ENCODE results near the gene TXNL4B.

Gene TXNL4B

GRCh38 chr16:72093448-72094265 is at the start of gene TXNL4B, which contains the start of gene DHX38:
Gene TXNL4B, minus strand, starts transcription at chr16:72093620. Its CDS starts 2,871 bp downstream, at chr16:72090749.
Gene DHX38, plus strand, starts transcription at chr16:72093847. Its CDS starts 2,311 bp downstream, at chr16:72096158.
- peak; percentile 99 for DNase-seq

GRCh38 chr16:72142476-72142875 is 49.1 kb upstream of the TXNL4B start:
- DNase-seq, result no peak

- no peak for DNase-seq
Measured at GRCh38 chr16:72139908-72140307, 46.5 kb upstream of the TXNL4B start.

GRCh38 chr16:72138064-72138572 is 44.7 kb upstream of the TXNL4B start:
- no peak for DNase-seq

GRCh38 chr16:72137380-72138063 is 44.1 kb upstream of the TXNL4B start:
- peak; percentile 90 for DNase-seq

GRCh38 chr16:72134507-72134906 is 41.1 kb upstream of the TXNL4B start:
- no peak for DNase-seq

- no peak for DNase-seq
Measured at GRCh38 chr16:72132726-72133125, 39.3 kb upstream of the TXNL4B start.

- DNase-seq, result no peak
Measured at GRCh38 chr16:72131036-72131435, 37.6 kb upstream of the TXNL4B start.

GRCh38 chr16:72129976-72130656 is 36.7 kb upstream of the TXNL4B start:
- no peak for DNase-seq

GRCh38 chr16:72128701-72129100 is 35.3 kb upstream of the TXNL4B start:
- no peak for DNase-seq

GRCh38 chr16:72126429-72126765 is 33.0 kb upstream of the TXNL4B start:
- no peak for DNase-seq

- no peak for DNase-seq
Measured at GRCh38 chr16:72125635-72126428, 32.4 kb upstream of the TXNL4B start.

- DNase-seq, result peak; percentile 56
Measured at GRCh38 chr16:72124761-72125634, 31.6 kb upstream of the TXNL4B start.

- no peak for DNase-seq
Measured at GRCh38 chr16:72124148-72124547, 30.7 kb upstream of the TXNL4B start.

- no peak for DNase-seq
Measured at GRCh38 chr16:72123426-72123825, 30.0 kb upstream of the TXNL4B start.

- no peak for DNase-seq
Measured at GRCh38 chr16:72122916-72123315, 29.5 kb upstream of the TXNL4B start.

- DNase-seq, result no peak
Measured at GRCh38 chr16:72122308-72122707, 28.9 kb upstream of the TXNL4B start.

- no peak for DNase-seq
Measured at GRCh38 chr16:72120026-72120425, 26.6 kb upstream of the TXNL4B start.

GRCh38 chr16:72113616-72113945 is 20.2 kb upstream of the TXNL4B start:
- no peak for DNase-seq

GRCh38 chr16:72112906-72113615 is 19.6 kb upstream of the TXNL4B start:
- no peak for DNase-seq

- DNase-seq, result no peak
Measured at GRCh38 chr16:72112452-72112792, 19.0 kb upstream of the TXNL4B start.
